Stimulated activated naive B cell treated with anti-CD40 and anti-IgM and Interleukin-4, amounts not matched to agents 10 μg/mL and 1 μg/mL and 100 μg/mL, for 72 hours (primary cell): ENCODE results near the gene C18orf54.
"Not testable (repeated sequence)": the region's sequence is repeated elsewhere in the genome, so short reads cannot be mapped to it uniquely, and the experiment has no call there.

ENCODE experiments used
- ATAC-seq, 2 donors: fragments of 150-1000 bp; cut with Tn5 transposase; replicated peaks; 2 replicates each; pipeline ENCODE4 v1.10.0; 2021; ENCODE audit warnings: moderate library complexity in 1 of 2
- DNase-seq: peaks from one replicate; pipeline ENCODE4 v3.0.0; 2021
- H3K27ac Mint-ChIP-seq: one replicate; pipeline ENCODE4 v1.8.0; 2022; ENCODE audit warnings: mild to moderate bottlenecking, mixed read lengths
- H3K27me3 Mint-ChIP-seq, 2 donors: one replicate each; pipeline ENCODE4 v1.8.0; 2022; ENCODE audit warnings: mixed read lengths in 2 of 2
- H3K36me3 Mint-ChIP-seq, 2 donors: one replicate each; pipeline ENCODE4 v1.8.0; 2022; ENCODE audit warnings: mixed read lengths in 2 of 2, mild to moderate bottlenecking in 1 of 2
- H3K4me1 Mint-ChIP-seq, 2 donors: one replicate each; pipeline ENCODE4 v1.8.0; 2022; ENCODE audit warnings: mixed read lengths in 2 of 2, mild to moderate bottlenecking in 1 of 2
- H3K4me3 Mint-ChIP-seq, 2 donors: one replicate each; pipeline ENCODE4 v1.8.0; 2022; ENCODE audit warnings: mild to moderate bottlenecking in 2 of 2, mixed read lengths in 2 of 2, moderate library complexity in 1 of 2
- H3K9me3 Mint-ChIP-seq, 2 donors: one replicate each; pipeline ENCODE4 v1.8.0; 2022; ENCODE audit warnings: mixed read lengths in 2 of 2, mild to moderate bottlenecking in 1 of 2

The C18orf54 gene

GRCh38 chr18:54357660-54358494 lies at the start of gene C18orf54, which contains the start of gene STARD6:
TSS of gene C18orf54 (plus strand) at chr18:54357906. CDS start at chr18:54360573, 2,667 bp downstream.
TSS of gene STARD6 (minus strand) at chr18:54357858. CDS start at chr18:54354573, 3,285 bp downstream.
- Mint-ChIP-seq H3K9me3 (no peaks in the 10 kb centered on the region), H3K4me1 (peaks cover 9 to 22% of the 10 kb centered on the region in 2 donors), H3K4me3 (peak within 1 kb of the TSS; percentile 92 to 100), H3K27me3 (peaks cover 4 to 6% of the 10 kb centered on the region in 2 donors), H3K36me3 (peaks cover 3 to 5% of the 10 kb centered on the region in 2 donors), H3K27ac (peak within 1 kb of the TSS; percentile 92)
- DNase-seq = peak; percentile 91
- peak; percentile 94 to 96 for ATAC-seq

- not testable (repeated sequence) for H3K9me3 Mint-ChIP-seq, H3K36me3 Mint-ChIP-seq, H3K27ac Mint-ChIP-seq, DNase-seq, ATAC-seq, H3K4me1 Mint-ChIP-seq, H3K4me3 Mint-ChIP-seq
- peaks cover 30 to 33% of the 10 kb centered on the region in 2 donors for H3K27me3 Mint-ChIP-seq
These were observed 48.1 kb upstream of the C18orf54 start for GRCh38 chr18:54309564-54309963.

DNA sequence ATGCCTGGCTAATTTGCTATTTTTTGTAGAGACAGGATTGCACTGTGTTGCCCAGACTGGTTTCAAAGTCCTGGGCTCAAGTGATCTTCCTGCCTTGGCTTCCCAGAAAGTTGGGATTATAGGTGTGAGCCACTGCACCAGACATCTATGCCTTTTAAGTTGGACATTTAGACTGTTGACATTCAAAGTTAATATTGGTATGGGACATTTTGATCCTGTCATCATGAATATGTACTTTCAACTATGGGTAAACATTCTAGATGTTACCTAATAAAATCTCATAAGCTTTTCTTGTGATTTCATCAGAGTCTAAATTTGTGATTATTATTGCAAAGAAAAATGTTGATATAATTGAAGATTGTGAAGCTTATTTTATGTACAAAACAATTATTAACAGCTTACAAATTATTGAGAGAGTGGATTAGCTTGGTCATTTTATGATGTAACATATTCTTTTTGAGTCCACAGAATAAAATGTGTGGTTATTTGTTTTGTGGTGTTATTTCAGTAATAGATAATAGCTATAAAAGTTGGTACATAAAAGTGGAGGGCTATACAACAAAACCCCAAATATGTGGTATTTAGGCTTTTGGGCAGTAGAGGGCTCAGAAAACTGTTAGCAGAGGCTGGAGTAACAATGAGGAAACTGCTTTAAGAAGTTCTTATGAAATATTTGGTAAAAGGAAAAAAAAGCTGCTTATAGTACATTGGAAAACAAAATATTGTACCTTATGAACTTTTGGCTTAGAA lies 41.5 kb upstream of the C18orf54 start:
- Mint-ChIP-seq H3K27me3 (peaks cover 33 to 35% of the 10 kb centered on the region in 2 donors), H3K9me3 (peaks cover 0 to 4% of the 10 kb centered on the region in 2 donors), H3K4me1 (no peaks in the 10 kb centered on the region), H3K4me3 (no peak overlapping the region), H3K27ac (no peak overlapping the region), H3K36me3 (no peaks in the 10 kb centered on the region)
- no peak for ATAC-seq
- no peak for DNase-seq

DNA sequence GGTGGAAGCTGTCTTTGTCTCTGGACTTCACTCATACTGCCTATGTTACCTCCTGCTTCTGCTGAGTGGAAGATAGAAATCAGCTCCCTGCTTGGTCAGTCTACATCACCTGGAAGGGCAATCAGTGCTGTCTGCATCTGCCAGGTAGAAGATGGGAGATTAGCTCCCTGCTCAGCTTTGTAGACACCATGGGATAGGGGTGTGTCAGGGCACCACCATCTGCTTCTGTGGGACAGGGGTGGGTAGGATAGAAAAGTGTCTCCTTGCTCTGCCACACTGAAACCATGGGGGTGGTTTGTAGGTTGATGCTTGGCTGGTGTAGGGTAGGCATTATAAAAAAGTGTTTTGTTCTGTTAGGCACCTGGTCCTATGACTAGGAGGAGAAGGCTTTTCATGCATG lies 34.1 kb upstream of the C18orf54 start:
- Mint-ChIP-seq H3K27me3 (peaks cover 4 to 6% of the 10 kb centered on the region in 2 donors), H3K9me3 (no peaks in the 10 kb centered on the region), H3K36me3 (no peaks in the 10 kb centered on the region), H3K27ac (no peak overlapping the region), H3K4me1 (no peaks in the 10 kb centered on the region), H3K4me3 (no peak overlapping the region)
- ATAC-seq (no peak), DNase-seq (no peak)

GRCh38 chr18:54323970-54324369 lies 33.7 kb upstream of the C18orf54 start:
- Mint-ChIP-seq H3K36me3 (no peaks in the 10 kb centered on the region), H3K27me3 (peaks cover 3 to 4% of the 10 kb centered on the region in 2 donors), H3K27ac (no peak overlapping the region), H3K4me1 (no peaks in the 10 kb centered on the region), H3K4me3 (no peak overlapping the region), H3K9me3 (no peaks in the 10 kb centered on the region)
- no peak for DNase-seq
- no peak for ATAC-seq

GRCh38 chr18:54327818-54328217 lies 29.9 kb upstream of the C18orf54 start:
- H3K9me3 Mint-ChIP-seq = no peaks in the 10 kb centered on the region
- no peaks in the 10 kb centered on the region for H3K27me3 Mint-ChIP-seq
- ATAC-seq (no peak), DNase-seq (no peak)
- H3K27ac Mint-ChIP-seq = no peak overlapping the region
- no peaks in the 10 kb centered on the region for H3K36me3 Mint-ChIP-seq
- H3K4me3 Mint-ChIP-seq = no peak overlapping the region
- H3K4me1 Mint-ChIP-seq = peaks cover 0 to 2% of the 10 kb centered on the region in 2 donors

GRCh38 chr18:54329787-54330186 lies 27.9 kb upstream of the C18orf54 start:
- H3K27ac Mint-ChIP-seq = no peak overlapping the region
- no peaks in the 10 kb centered on the region for H3K36me3 Mint-ChIP-seq
- no peaks in the 10 kb centered on the region for H3K9me3 Mint-ChIP-seq
- H3K27me3 Mint-ChIP-seq = peaks cover 0 to 10% of the 10 kb centered on the region in 2 donors
- no peak overlapping the region for H3K4me3 Mint-ChIP-seq
- H3K4me1 Mint-ChIP-seq = peaks cover 0 to 2% of the 10 kb centered on the region in 2 donors
- DNase-seq (no peak), ATAC-seq (no peak)

- peaks cover 0 to under 1% of the 10 kb centered on the region in 2 donors for H3K36me3 Mint-ChIP-seq
These were observed 26.7 kb upstream of the C18orf54 start for GRCh38 chr18:54330768-54331548.

GRCh38 chr18:54335638-54336173 lies 22.0 kb upstream of the C18orf54 start:
- Mint-ChIP-seq H3K4me1 (peaks cover 0 to 2% of the 10 kb centered on the region in 2 donors), H3K4me3 (no peak overlapping the region), H3K27ac (no peak overlapping the region), H3K36me3 (peaks cover 0 to 1% of the 10 kb centered on the region in 2 donors), H3K27me3 (peaks cover 12 to 25% of the 10 kb centered on the region in 2 donors), H3K9me3 (peaks cover 0 to 2% of the 10 kb centered on the region in 2 donors)
- DNase-seq (no peak), ATAC-seq (no peak)

More at GRCh38 chr18:54330768-54331548, 26.7 kb upstream of the C18orf54 start:
- ATAC-seq = no peak
- Mint-ChIP-seq H3K4me1 (peaks cover 0 to 2% of the 10 kb centered on the region in 2 donors), H3K27ac (no peak overlapping the region), H3K9me3 (no peaks in the 10 kb centered on the region), H3K4me3 (no peak overlapping the region), H3K27me3 (peaks cover 6 to 16% of the 10 kb centered on the region in 2 donors)
- DNase-seq = no peak

- H3K9me3 Mint-ChIP-seq = peaks cover 0 to 2% of the 10 kb centered on the region in 2 donors
- no peak overlapping the region for H3K4me3 Mint-ChIP-seq
- H3K27me3 Mint-ChIP-seq = peaks cover 12 to 25% of the 10 kb centered on the region in 2 donors
- H3K4me1 Mint-ChIP-seq = no peaks in the 10 kb centered on the region
- ATAC-seq (no peak), DNase-seq (no peak)
- peaks cover 0 to 1% of the 10 kb centered on the region in 2 donors for H3K36me3 Mint-ChIP-seq
- H3K27ac Mint-ChIP-seq = no peak overlapping the region
These were observed 19.5 kb upstream of the C18orf54 start for GRCh38 chr18:54338230-54338629.

DNA sequence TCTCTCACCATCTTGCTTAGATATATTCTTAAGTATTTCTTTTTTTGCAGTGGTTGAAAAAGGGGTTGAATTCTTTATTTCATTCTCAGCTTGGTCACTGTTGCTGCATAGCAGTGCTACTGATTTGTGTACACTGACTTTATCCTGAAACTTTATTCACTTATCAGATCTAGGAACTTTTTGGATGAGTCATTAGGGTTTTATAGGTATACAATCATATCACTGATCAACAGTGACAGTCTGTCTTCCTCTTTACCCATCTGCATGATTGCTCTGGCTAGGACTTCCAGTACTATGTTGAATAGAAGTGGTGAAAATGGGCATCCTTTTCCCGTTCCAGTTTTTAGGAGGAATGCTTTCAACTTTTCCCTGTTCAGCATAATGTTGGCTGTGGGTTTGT lies 6.5 kb upstream of the C18orf54 start:
- Mint-ChIP-seq H3K36me3 (peaks cover 0 to 4% of the 10 kb centered on the region in 2 donors), H3K27ac (no peak overlapping the region), H3K4me3 (no peak overlapping the region), H3K9me3 (peaks cover 0 to 3% of the 10 kb centered on the region in 2 donors), H3K27me3 (peaks cover 25 to 37% of the 10 kb centered on the region in 2 donors), H3K4me1 (no peaks in the 10 kb centered on the region)
- DNase-seq (no peak), ATAC-seq (no peak)

- H3K4me3 Mint-ChIP-seq = peak overlapping the region; percentile 92 to 100
- peaks cover 3 to 7% of the 10 kb centered on the region in 2 donors for H3K36me3 Mint-ChIP-seq
- peaks cover 6 to 9% of the 10 kb centered on the region in 2 donors for H3K27me3 Mint-ChIP-seq
- H3K4me1 Mint-ChIP-seq = peaks cover 9 to 22% of the 10 kb centered on the region in 2 donors
- DNase-seq (no peak), ATAC-seq (peak; percentile 61 to 63)
- peak overlapping the region; percentile 92 for H3K27ac Mint-ChIP-seq
- H3K9me3 Mint-ChIP-seq = peaks cover 0 to 2% of the 10 kb centered on the region in 2 donors
These were observed 535 bp upstream of the C18orf54 start for GRCh38 chr18:54357082-54357659.

DNA sequence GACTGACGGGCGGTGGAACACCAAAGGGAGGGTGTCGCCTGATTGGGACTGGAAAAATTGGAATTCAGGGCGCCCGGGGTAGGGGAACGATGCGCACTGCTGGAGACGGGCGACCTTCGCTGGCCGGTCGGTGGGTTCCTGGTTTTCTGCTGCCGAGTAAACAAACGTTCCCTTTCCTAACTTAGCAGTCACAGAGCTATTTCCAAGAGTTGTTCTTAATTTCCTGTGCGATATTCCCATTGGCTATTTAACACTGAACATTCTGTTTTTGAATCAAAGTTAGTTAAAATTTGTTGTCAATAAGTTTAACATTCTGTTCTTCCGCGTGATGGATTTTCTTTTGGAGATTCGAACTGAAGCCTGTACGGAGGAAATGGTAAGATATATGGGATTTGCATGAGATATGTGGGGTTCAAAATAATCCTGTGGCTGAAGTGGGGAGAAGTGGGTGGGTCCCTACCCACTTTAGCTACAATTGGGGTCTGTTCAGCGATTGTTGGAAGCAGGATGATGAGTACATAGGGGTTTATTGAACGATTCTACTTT lies 862 bp downstream of the C18orf54 start:
- H3K4me1 Mint-ChIP-seq = peaks cover 9 to 22% of the 10 kb centered on the region in 2 donors
- H3K9me3 Mint-ChIP-seq = no peaks in the 10 kb centered on the region
- H3K36me3 Mint-ChIP-seq = peaks cover 3 to 5% of the 10 kb centered on the region in 2 donors
- peaks cover 4 to 6% of the 10 kb centered on the region in 2 donors for H3K27me3 Mint-ChIP-seq
- peak overlapping the region; percentile 92 for H3K27ac Mint-ChIP-seq
- H3K4me3 Mint-ChIP-seq = peak overlapping the region; percentile 92 to 100
- no peak for DNase-seq
- peak in 1 of 2 donors; percentile 1 for ATAC-seq
